T-helper 1 cell (primary cell): ENCODE data around the gene RIC8A.
A peak's percentile ranks its signal among the peaks of the same experiment; 100 is the strongest.
"Not testable (repeated sequence)": the region's sequence is repeated elsewhere in the genome, so short reads cannot be mapped to it uniquely, and the experiment has no call there.

Source experiments
- DNase-seq, 5 donors: peaks; one replicate each; pipeline ENCODE4 v3.0.0-alpha.2; 2012 to 2020
- total RNA-seq, 4 donors: gene quantifications; one replicate each; lab custom pipeline; 2026; lab: John Stamatoyannopoulos, UW

RIC8A gene
- total RNA-seq, result 95.9 to 153 (median 121) reads per million in 4 donors

DNA sequence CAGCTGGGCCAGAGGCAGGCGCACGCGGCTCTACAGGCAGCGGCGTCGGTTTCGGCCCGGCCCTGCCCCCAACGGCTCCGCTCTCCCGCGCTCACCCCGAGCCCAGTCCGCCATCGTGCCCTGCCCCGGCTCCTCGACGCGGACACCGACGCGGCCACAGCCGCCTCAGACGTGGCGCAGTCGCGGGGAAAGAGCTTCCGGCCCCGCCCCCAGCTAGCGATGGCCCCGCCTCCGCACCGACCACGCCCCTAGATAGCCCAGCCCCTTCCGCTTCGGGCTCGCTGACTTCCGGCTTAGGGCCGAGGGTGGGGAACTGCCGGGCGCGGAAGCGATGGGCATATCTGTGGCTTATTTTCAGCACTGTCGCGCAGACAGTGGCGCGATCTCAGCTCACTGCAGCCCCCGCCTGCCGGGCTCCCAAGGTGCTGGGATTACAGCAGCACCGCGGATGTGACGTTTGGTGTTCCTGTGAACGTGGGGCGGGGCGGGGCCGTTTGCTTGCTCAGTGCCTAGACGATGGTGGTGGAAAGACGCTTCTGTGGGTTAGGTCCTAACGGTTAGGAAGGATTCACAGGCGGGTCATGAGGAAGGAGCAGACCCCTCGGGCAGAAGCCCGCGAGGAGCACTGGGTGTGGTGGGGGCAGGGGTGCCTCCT is at the start of gene RIC8A, which contains the start of gene BET1L:
Gene RIC8A (plus strand): TSS at position 501 of the 655 bp plus-strand sequence. CDS start 1,147 bp downstream, outside the sequence.
Gene BET1L (minus strand): TSS at position 192 of the 655 bp plus-strand sequence. CDS start 78 bp downstream, at position 114.
- DNase-seq, result peak; percentile 97 to 100 (median 98)

DNA sequence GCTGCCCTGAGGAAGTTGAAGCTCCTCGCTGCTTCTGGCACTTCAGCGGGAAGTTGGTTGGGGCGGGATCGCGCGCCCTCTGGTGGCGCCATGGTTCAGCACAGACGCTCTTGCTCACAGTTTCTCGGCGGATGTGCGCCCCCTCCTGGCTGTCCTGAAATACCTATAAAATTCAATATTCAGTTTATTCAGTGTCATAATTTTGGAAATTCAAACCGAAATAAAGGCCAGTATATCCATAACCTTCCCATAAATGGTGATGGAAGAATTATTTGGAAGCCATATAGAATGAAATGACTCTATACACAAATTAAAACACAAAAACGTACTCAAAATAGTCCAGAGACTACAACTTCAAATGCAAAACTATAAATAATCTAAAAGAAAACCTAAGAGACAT is 27.3 kb upstream of the RIC8A start:
- not testable (repeated sequence) for DNase-seq

DNA sequence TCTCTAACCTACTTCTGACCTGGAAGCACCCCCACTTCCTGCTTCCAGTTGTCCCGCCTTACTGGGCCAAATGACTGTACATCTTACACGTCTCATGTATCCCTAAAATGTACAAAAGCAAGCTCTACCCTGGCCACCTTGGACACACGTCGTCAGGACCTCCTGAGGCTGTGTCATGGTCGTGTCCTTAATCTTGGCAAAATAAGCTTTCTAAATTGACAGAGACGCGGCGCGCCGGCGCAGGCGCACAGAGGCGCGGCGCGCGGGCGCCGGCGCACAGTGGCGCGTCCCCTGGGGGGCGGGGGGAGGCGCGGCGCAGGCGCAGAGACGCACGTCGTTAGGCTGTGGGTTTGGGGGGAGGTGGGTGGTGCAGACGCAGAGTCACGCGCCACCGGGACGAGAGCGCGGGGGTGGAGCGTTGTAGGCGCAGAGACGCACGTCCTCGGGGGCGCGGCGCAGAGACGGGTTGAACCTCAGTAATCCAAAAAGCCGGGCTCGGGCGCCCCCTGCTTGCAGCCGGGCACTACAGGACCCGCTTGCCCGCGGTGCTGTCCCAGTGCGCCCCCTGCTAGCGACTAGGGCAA is 18.2 kb upstream of the RIC8A start:
- peak in 2 of 5 donors; percentile 12 to 21 for DNase-seq

DNA sequence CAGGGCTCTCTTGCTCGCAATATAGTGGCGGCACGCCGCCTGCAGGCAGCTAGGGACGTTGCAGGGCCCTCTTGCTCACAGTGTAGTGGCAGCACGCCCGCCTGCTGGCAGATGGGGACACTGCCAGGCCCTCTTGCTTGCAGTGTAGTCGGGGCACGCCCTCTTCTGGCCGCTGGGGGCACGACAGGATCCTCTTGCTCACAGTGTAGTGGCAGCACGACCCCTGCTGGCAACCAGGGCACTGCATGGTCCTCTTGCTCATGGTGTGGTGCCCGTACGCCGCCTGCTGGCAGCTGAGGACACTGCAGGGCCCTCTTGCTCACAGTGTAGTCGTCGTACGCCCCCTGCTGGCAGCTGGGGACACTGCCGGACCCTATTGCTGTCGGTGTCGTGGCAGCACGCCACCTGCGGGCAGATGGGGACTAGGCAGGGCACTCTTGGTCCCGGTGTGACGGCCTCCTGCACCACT is 17.6 kb upstream of the RIC8A start:
- peak in 3 of 5 donors; percentile 25 to 49 (median 30) for DNase-seq

- not testable (repeated sequence) for DNase-seq
These were observed 17.0 kb upstream of the RIC8A start for GRCh38 chr11:190546-190945.

GRCh38 chr11:191490-192478 is 15.7 kb upstream of the RIC8A start:
- DNase-seq, result peak in 2 of 5 donors; percentile 25 to 57

DNA sequence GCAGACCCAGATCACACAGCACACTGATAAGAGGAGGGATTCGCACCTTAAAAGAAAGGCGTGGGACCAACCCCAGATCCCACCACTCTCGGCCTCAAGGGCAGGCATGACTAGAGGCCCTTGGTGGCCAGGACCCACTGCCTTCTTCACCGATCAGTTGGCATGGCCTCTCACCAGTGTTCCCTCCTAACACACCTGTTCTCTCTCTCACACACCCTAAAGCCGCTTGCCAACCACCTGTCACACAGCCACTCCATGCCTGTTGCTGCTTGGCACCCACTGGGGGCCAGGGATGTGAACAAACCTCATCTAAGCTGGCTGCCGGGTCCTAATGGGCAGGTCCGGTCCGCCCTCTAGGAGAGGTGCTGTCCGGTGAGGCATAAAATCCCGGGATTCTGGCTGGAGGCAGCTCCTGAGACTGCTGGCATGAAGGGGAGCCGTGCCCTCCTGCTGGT is 14.8 kb upstream of the RIC8A start, which contains the start of gene SCGB1C1:
Gene SCGB1C1 (plus strand): TSS at position 405 of the 455 bp plus-strand sequence. CDS start 22 bp downstream, at position 427.
- not testable (repeated sequence) for DNase-seq

DNA sequence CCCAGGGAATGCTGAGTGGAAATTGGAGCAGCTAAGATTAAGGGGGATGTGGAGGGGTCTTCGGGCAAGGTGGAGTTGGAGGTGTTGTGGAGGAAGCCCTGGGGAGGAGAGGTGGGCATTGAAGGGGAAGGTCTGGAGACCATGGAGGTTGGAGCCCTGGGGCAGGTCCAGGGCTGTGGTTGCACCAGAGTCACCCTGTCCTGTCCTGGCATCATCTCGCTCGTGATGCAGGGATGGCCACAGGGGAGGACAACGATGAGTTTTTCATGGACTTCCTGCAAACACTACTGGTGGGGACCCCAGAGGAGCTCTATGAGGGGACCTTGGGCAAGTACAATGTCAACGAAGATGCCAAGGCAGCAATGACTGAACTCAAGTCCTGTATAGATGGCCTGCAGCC is 14.0 kb upstream of the RIC8A start:
- DNase-seq, result not testable (repeated sequence)

DNA sequence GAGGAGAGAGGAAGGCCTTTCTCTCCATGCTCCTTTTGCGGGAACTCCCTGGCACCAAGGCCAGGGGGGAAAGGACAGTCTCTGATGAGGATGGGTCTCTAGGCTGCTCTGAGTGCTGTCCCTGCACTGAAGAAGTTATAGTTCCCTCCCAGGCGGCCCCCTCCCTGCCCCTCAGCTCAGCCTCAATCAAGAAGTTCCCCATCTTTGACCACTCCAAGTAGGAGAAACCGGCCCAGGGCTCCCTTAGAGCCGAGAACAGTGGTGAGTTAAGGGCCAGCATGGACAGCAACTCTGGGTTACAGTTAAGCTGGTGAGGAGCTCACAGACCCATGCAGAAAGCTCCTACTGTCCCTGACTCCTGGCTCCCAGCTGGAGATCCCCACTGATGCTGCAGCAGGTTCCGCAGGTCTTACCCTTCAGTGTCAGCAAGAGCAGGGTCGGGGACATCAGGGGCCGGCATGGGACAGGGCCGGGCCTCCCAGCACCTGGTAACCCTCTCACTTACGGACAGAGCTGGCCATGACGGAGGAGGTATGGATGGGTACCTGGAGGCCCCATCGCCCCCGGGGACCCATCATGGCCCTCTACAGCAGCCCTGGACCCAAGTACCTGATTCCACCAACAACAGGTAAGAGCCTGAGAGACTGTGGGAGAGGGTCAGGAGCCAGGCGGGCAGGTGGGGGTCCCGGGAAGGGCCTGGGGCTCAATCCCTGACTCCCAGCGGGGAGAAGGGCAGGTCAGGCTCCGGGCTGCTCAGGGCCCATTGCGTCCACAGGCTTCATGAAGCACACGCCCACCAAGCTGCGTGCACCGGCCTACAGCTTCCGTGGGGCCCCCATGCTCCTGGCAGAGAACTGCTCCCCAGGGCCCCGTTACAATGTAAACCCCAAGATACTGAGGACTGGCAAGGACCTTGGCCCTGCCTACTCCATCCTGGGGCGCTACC is 10.4 kb upstream of the RIC8A start:
- DNase-seq, result no peak

GRCh38 chr11:197741-198235 is 9.7 kb upstream of the RIC8A start:
- no peak for DNase-seq

- DNase-seq, result no peak
These were observed 9.2 kb upstream of the RIC8A start for GRCh38 chr11:198236-198806.

GRCh38 chr11:199004-199581 is 8.4 kb upstream of the RIC8A start:
- DNase-seq, result no peak

GRCh38 chr11:199782-200181 is 7.7 kb upstream of the RIC8A start:
- DNase-seq, result no peak

GRCh38 chr11:200224-201003 is 7.1 kb upstream of the RIC8A start:
- DNase-seq, result no peak

GRCh38 chr11:201966-202365 is 5.5 kb upstream of the RIC8A start:
- no peak for DNase-seq

DNA sequence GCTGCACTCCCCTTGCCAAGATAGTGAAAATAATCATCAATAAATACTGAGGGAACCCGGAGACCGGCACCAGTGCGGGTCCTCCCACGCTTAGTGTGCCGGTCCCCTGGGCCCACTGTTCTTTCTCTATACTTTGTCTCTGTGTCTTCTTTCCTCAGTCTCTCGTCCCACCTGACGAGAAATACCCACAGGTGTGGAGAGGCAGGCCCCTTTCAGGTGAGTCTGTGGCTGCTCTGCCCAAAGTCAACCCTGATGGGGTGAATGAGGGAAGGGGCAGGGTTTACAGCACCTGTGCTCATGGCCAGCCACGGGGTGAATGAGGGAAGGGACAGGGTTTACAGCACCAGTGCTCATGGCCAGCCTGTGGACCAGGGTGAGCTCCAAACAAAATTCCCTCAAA is 5.0 kb upstream of the RIC8A start:
- no peak for DNase-seq

GRCh38 chr11:203056-203944 is 4.2 kb upstream of the RIC8A start:
- no peak for DNase-seq

DNA sequence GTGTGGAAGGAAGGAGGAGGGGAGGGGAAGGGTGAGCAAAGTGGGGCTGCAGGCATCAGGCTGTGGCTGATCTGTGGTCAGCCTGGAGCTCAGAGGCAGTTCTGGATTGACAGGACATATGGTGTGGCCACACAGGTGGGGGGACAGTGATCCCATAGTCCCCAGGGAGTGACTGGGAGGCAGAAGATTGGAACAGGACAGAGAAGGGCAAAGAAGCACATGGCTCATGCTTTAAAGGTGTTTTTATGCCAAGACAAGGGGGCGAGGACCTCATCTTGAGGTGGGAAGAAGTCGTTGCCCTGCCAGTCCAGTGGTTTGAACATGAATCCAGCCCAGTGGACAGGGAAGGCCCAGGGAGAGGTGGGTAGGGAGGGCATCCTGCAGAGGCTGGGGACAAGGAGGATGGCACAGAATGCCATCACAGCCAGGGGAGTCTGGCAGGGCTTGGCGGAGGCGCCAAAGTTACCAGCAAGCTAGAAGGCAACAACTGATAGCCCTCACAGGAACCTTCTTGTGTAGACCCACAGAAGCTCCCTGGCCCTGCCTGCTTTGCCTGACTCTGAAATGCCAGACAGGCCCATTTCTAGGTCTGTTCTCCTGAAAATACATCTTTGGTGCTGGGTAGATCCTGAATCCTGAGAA is 3.4 kb upstream of the RIC8A start:
- no peak for DNase-seq
